ENCODE data around the gene ARHGAP15.

The ARHGAP15 gene

GRCh38 chr2:143144813-143145455 lies 15.7 kb downstream of the ARHGAP15 start:
- TF ChIP-seq FOXM1 (IDR thresholded peaks at IDR 0.05; ENCODE audit: borderline replicate concordance, low read depth) (no peak), NFIC (IDR thresholded peaks at IDR 0.05) (no peak), MAX (IDR thresholded peaks at IDR 0.05) (no peak), EP300 (IDR thresholded peaks at IDR 0.05; ENCODE audit: borderline replicate concordance) (no peak), USF1 (IDR thresholded peaks at IDR 0.05) (no peak), REST (IDR thresholded peaks at IDR 0.05; ENCODE audit: low read depth) (no peak), EGR1 (IDR thresholded peaks at IDR 0.05) (no peak), CREB1 (IDR thresholded peaks at IDR 0.05; ENCODE audit: low read depth) (no peak), CEBPB (IDR thresholded peaks at IDR 0.05) (no peak)

GRCh38 chr2:143146366-143146765 lies 17.1 kb downstream of the ARHGAP15 start:
- TF ChIP-seq REST (IDR thresholded peaks at IDR 0.05; ENCODE audit: low read depth) (no peak), TCF12 (IDR thresholded peaks at IDR 0.05; ENCODE audit: low read depth) (no peak), EGR1 (IDR thresholded peaks at IDR 0.05) (no peak), RAD21 (IDR thresholded peaks at IDR 0.05; ENCODE audit: low read depth) (no peak), USF1 (IDR thresholded peaks at IDR 0.05) (no peak), TEAD4 (IDR thresholded peaks at IDR 0.05) (no peak), MAX (IDR thresholded peaks at IDR 0.05) (no peak)

- TF ChIP-seq USF1 (IDR thresholded peaks at IDR 0.05), result no peak
These were observed 17.8 kb downstream of the ARHGAP15 start for GRCh38 chr2:143146815-143147530.

GRCh38 chr2:143148011-143148410 lies 18.8 kb downstream of the ARHGAP15 start:
- TF ChIP-seq EP300 (IDR thresholded peaks at IDR 0.05; ENCODE audit: borderline replicate concordance) (no peak), YY1 (IDR thresholded peaks at IDR 0.05; ENCODE audit: low read depth) (no peak), FOXM1 (IDR thresholded peaks at IDR 0.05; ENCODE audit: borderline replicate concordance, low read depth) (no peak), CEBPB (IDR thresholded peaks at IDR 0.05) (no peak), NFIC (IDR thresholded peaks at IDR 0.05) (no peak), ZBTB7A (IDR thresholded peaks at IDR 0.05; ENCODE audit: low read depth) (no peak), TCF12 (IDR thresholded peaks at IDR 0.05; ENCODE audit: low read depth) (no peak), MAX (IDR thresholded peaks at IDR 0.05) (no peak), TAF1 (IDR thresholded peaks at IDR 0.05; ENCODE audit: low read depth) (no peak), RAD21 (IDR thresholded peaks at IDR 0.05; ENCODE audit: low read depth) (no peak), EGR1 (IDR thresholded peaks at IDR 0.05) (no peak), TEAD4 (IDR thresholded peaks at IDR 0.05) (no peak)

- TF ChIP-seq CEBPB (IDR thresholded peaks at IDR 0.05), result no peak
- TF ChIP-seq TAF1 (IDR thresholded peaks at IDR 0.05; ENCODE audit: low read depth), result no peak
- TF ChIP-seq YY1 (IDR thresholded peaks at IDR 0.05; ENCODE audit: low read depth), result no peak
- TF ChIP-seq MAX (IDR thresholded peaks at IDR 0.05), result no peak
- no peak for TF ChIP-seq EP300 (IDR thresholded peaks at IDR 0.05; ENCODE audit: borderline replicate concordance)
- no peak for TF ChIP-seq TCF12 (IDR thresholded peaks at IDR 0.05; ENCODE audit: low read depth)
- TF ChIP-seq FOXM1 (IDR thresholded peaks at IDR 0.05; ENCODE audit: borderline replicate concordance, low read depth), result no peak
- TF ChIP-seq NFIC (IDR thresholded peaks at IDR 0.05), result no peak
- TF ChIP-seq RAD21 (IDR thresholded peaks at IDR 0.05; ENCODE audit: low read depth), result no peak
- TF ChIP-seq CREB1 (IDR thresholded peaks at IDR 0.05; ENCODE audit: low read depth), result no peak
- no peak for TF ChIP-seq TEAD4 (IDR thresholded peaks at IDR 0.05)
- no peak for TF ChIP-seq ZBTB7A (IDR thresholded peaks at IDR 0.05; ENCODE audit: low read depth)
- no peak for TF ChIP-seq REST (IDR thresholded peaks at IDR 0.05; ENCODE audit: low read depth)
These were observed 19.5 kb downstream of the ARHGAP15 start for GRCh38 chr2:143148757-143149156.

Data from Ishikawa (cell line).